Psoas muscle (tissue), 8 donors: ENCODE data around the gene TNFSF18. TPM values are rescaled to one million over a fixed set of nuclear protein-coding genes. Genes with fewer than 3 reads are reported as not detected.

Source experiments
- ATAC-seq, 4 donors: fragments of 200-7000 bp; cut with Tn5 transposase; one replicate each; pipeline ENCODE4 v1.9.1; 2020; ENCODE audit warnings: moderate library complexity in 3 of 4, mild to moderate bottlenecking in 2 of 4
- DNase-seq, 2 donors: peaks; one replicate each; pipeline ENCODE4 v3.0.0-alpha.2; 2020
- H3K27ac ChIP-seq: fragments of 200-600 bp; one replicate; pipeline ENCODE4 v1.8.0; 2022
- H3K27me3 ChIP-seq, 3 donors: fragments of 200-600 bp in 1 of 3; one replicate each; pipeline versions ENCODE4 v1.6.1 to v1.8.0; 2013 to 2022; ENCODE audit warnings: low read length in 2 of 3, mild to moderate bottlenecking in 2 of 3, moderate library complexity in 1 of 3; ENCODE audit not compliant: insufficient read depth in 3 of 3
- H3K36me3 ChIP-seq, 2 donors: fragments of 200-600 bp in 1 of 2; one replicate each; pipeline versions ENCODE4 v1.6.1 to v1.8.0; 2013 to 2022; ENCODE audit warnings: low read depth in 1 of 2, mild to moderate bottlenecking in 1 of 2, moderate library complexity in 1 of 2; ENCODE audit not compliant: insufficient read depth in 1 of 2
- H3K4me1 ChIP-seq: fragments of 200-600 bp; one replicate; pipeline ENCODE4 v1.8.0; 2022
- H3K4me3 ChIP-seq: fragments of 200-600 bp; one replicate; pipeline ENCODE4 v1.8.0; 2022; ENCODE audit warnings: mild to moderate bottlenecking
- H3K9me3 ChIP-seq: fragments of 200-600 bp; one replicate; pipeline ENCODE4 v1.8.0; 2022
- WGBS, 3 donors: extraction: QIAGEN DNeasy Blood & Tissue Kit; methylation state at CpG; one replicate each; pipeline versions ENCODE4 v1.1.6 to v1.1.7; 2013; 5-methylcytosine and 5-hydroxymethylcytosine counted together
- intact Hi-C, 2 donors: fragments of 100-400 bp; cut with DNase I; formaldehyde crosslinking; loops; one replicate each; pipeline versions ENCODE4 v1.11.0 to v1.14.2; 2022
- polyA plus RNA-seq, 3 donors: library from polyadenylated mRNA; stranded (reverse); fragments of 200-250 nt; gene quantifications; one replicate each; pipeline ENCODE4 v1.2.3, GENCODE V29; 2013
- total RNA-seq, 4 donors: library from RNA; stranded (reverse); fragmentation: NEBNext Ultra II Directional in 2 of 4; extraction: Animal tissue kit (Norgen Biotek cat#: 25700) in 2 of 4; gene quantifications; one replicate each; pipeline versions ENCODE4 v1.2.1 to v1.2.4, GENCODE V29; 2021 to 2023
- TF ChIP-seq, protein P1 (sequence below): fragments of 200-600 bp; IDR thresholded peaks from one replicate; pipeline ENCODE4 v1.8.0; 2022; ENCODE audit warnings: antibody characterized with exemption
- donor health status: healthy with polysubstance abuse.
- donor health status: DM: no; HTN: no; CAD: no; lungs with moderate emphysema.
- donor health status: Bipolar disorder and iron deficiency.
- donor health status: healthy.
- donor health status: DM: yes; HTN: yes; CAD: no.
- donor health status: DM: no; HTN: no; CAD: no.
- donor health status: DM: no; HTN: no; CAD: no.
- donor health status: DM: yes; HTN: yes; CAD: no.

Gene TNFSF18
- total and polyA plus RNA-seq, 7 donors = 0.03 to 0.21 (median 0.04) TPM; not detected in 4

DNA sequence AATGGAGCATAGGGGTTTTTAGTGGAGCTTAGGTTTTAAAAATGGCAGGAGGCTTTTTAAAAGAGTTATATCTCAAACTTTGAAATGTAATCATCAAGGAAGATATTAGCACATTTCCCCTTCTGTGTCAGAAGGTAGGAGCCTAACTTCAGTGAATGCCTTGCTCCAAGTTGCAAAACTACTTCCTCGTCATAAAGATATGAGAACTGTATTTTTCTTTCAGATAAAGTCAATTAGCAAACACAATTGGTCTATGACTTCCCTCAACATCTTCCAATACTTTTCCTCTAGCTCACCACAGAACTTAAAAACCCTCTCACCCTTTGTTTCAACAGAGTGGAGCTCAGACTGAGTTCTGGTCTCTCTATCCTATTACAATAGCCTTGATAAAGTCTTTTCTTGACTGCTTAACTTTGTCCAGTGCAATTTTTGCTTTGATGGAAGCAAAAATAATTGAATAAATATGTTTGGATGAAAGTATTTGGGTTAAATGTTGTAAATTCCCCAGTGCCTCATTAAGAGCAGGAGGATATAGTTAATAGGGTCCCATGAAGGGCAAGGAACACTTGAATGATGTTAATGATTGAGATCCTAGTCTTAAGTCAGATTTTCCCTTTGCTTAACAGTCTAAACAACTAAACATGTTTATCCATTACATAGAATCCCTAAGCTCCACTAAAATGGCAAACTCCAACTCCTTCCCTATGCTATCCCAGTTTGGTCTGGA is 58.9 kb downstream of the TNFSF18 start:
- Histone ChIP-seq H3K4me3 (no peak overlapping the region), H3K27ac (no peak overlapping the region), H3K36me3 (no peaks in the 10 kb centered on the region), H3K9me3 (no peaks in the 10 kb centered on the region), H3K4me1 (no peaks in the 10 kb centered on the region), H3K27me3 (no peaks in the 10 kb centered on the region)
- DNase-seq = no peak
- ATAC-seq = no peak
- TF ChIP-seq, protein P1, sequence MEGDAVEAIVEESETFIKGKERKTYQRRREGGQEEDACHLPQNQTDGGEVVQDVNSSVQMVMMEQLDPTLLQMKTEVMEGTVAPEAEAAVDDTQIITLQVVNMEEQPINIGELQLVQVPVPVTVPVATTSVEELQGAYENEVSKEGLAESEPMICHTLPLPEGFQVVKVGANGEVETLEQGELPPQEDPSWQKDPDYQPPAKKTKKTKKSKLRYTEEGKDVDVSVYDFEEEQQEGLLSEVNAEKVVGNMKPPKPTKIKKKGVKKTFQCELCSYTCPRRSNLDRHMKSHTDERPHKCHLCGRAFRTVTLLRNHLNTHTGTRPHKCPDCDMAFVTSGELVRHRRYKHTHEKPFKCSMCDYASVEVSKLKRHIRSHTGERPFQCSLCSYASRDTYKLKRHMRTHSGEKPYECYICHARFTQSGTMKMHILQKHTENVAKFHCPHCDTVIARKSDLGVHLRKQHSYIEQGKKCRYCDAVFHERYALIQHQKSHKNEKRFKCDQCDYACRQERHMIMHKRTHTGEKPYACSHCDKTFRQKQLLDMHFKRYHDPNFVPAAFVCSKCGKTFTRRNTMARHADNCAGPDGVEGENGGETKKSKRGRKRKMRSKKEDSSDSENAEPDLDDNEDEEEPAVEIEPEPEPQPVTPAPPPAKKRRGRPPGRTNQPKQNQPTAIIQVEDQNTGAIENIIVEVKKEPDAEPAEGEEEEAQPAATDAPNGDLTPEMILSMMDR = no peak
- intact Hi-C loops = no loop called here
- 83 to 92% (median 85%) methylated on average over 1 of the region's 1 CpG for WGBS, 3 donors

DNA sequence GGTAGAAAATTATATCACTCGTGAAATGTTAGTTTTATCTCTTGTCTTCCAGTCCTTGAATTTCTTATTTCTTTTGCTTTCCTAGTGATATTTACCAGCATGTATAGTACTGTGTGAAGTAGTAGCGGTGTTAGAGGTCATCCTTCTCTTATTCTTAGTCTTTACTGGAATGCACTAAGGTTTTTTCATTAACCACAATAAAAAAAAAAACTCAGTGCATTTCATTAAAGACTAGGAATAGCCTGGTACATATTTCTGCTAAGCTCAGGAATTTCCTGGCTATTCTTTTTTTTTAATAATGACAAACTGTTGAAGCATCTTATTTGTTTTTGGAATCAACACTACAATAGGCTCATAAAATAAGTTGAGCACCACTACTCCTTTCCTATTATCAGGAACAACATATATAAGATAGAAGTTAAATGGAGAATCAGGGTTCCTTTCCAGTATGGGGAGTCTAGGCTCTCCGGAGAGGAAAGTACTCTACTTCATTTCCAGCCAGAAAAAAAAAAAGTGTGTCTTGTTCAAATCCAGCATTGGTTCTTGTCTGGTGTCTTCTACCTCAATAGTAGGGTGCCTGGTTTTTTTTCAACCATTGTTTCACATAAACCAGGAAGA is 60.0 kb downstream of the TNFSF18 start:
- DNase-seq (no peak), ATAC-seq (no peak)
- TF ChIP-seq, protein P1 = no peak
- H3K4me1 ChIP-seq = no peaks in the 10 kb centered on the region
- no peaks in the 10 kb centered on the region for H3K9me3 ChIP-seq
- intact Hi-C loops = no loop called here
- H3K36me3 ChIP-seq = no peaks in the 10 kb centered on the region
- H3K4me3 ChIP-seq = no peak overlapping the region
- no peak overlapping the region for H3K27ac ChIP-seq
- WGBS, 3 donors = 67 to 72% (median 71%) methylated on average over 3 of the region's 3 CpGs
- no peaks in the 10 kb centered on the region for H3K27me3 ChIP-seq

Other genes with a start within 250 kb of the TNFSF18 start
- under 1 TPM; 0.08 to 0.28 (median 0.16) TPM for gene TNFSF4, start 156.4 kb upstream of the TNFSF18 start, total RNA-seq
- under 1 TPM; 0.04 to 0.26 (median 0.09) TPM for gene TNFSF4, start 156.4 kb upstream of the TNFSF18 start, polyA plus RNA-seq